Fibroblast of villous mesenchyme (primary cell): ENCODE measurements around the gene CDH4. TPM values are rescaled to one million over a fixed set of nuclear protein-coding genes. Genes with fewer than 3 reads are reported as not detected.

Experiments used
- DNase-seq: peaks from one replicate; pipeline ENCODE4 v3.0.0-alpha.2; 2010; ENCODE audit warnings: low read depth
- H3K4me3 ChIP-seq: 2 replicates; pipeline ENCODE4 v1.5.1; 2011; ENCODE audit warnings: low read depth, mild to moderate bottlenecking, low read length
- CTCF ChIP-seq: IDR thresholded peaks from 2 replicates; pipeline ENCODE4 v1.5.1; 2012; ENCODE audit warnings: low read depth, mild to moderate bottlenecking, low read length; ENCODE audit not compliant: insufficient read depth
- total RNA-seq: library from RNA; depleted of rRNA; stranded (reverse); fragments of >200 nt; gene quantifications from 2 replicates; pipeline ENCODE4 v1.2.3, GENCODE V29; 2012

The CDH4 gene
- total RNA-seq, 1 donor, result 1.7 TPM

GRCh38 chr20:61832181-61832580 lies 580.1 kb downstream of the CDH4 start:
- no peak for TF ChIP-seq CTCF
- H3K4me3 ChIP-seq, result no peak overlapping the region
- no peak for DNase-seq

- DNase-seq, result no peak
- no peak for TF ChIP-seq CTCF
- no peak overlapping the region for H3K4me3 ChIP-seq
These were observed 581.9 kb downstream of the CDH4 start for GRCh38 chr20:61833807-61834610.

GRCh38 chr20:61835301-61835700 lies 583.2 kb downstream of the CDH4 start:
- no peak for TF ChIP-seq CTCF
- DNase-seq, result no peak
- H3K4me3 ChIP-seq, result no peak overlapping the region

- TF ChIP-seq CTCF, result no peak
- no peak overlapping the region for H3K4me3 ChIP-seq
- no peak for DNase-seq
These were observed 583.8 kb downstream of the CDH4 start for GRCh38 chr20:61835791-61836350.

GRCh38 chr20:61837200-61837599 lies 585.1 kb downstream of the CDH4 start:
- no peak for TF ChIP-seq CTCF
- no peak overlapping the region for H3K4me3 ChIP-seq
- no peak for DNase-seq

GRCh38 chr20:61839223-61839911 lies 587.3 kb downstream of the CDH4 start:
- DNase-seq, result no peak
- TF ChIP-seq CTCF, result no peak

More at GRCh38 chr20:61839223-61839911, 587.3 kb downstream of the CDH4 start:
- H3K4me3 ChIP-seq, result no peak overlapping the region
